ENCODE measurements around the gene DHRSX.

- TF ChIP-seq CTCF (IDR thresholded peaks at IDR 0.05; ENCODE audit: poor library complexity): no peak
- TF ChIP-seq EZH2 (IDR thresholded peaks at IDR 0.05; ENCODE audit: borderline replicate concordance): no peak
Measured at GRCh38 chrX:2457289-2458133, 43.3 kb downstream of the DHRSX start.
